Psoas muscle (tissue), 8 donors: Measurements from ENCODE around the gene CFAP46. TPM values are rescaled to one million over a fixed set of nuclear protein-coding genes. Genes with fewer than 3 reads are reported as not detected.

Experiments
- ATAC-seq, 4 donors: fragments of 200-7000 bp; cut with Tn5 transposase; one replicate each; pipeline ENCODE4 v1.9.1; 2020; ENCODE audit warnings: moderate library complexity in 3 of 4, mild to moderate bottlenecking in 2 of 4
- DNase-seq, 2 donors: peaks; one replicate each; pipeline ENCODE4 v3.0.0-alpha.2; 2020
- H3K27ac ChIP-seq: fragments of 200-600 bp; one replicate; pipeline ENCODE4 v1.8.0; 2022
- H3K27me3 ChIP-seq, 3 donors: fragments of 200-600 bp in 1 of 3; one replicate each; pipeline versions ENCODE4 v1.6.1 to v1.8.0; 2013 to 2022; ENCODE audit warnings: low read length in 2 of 3, mild to moderate bottlenecking in 2 of 3, moderate library complexity in 1 of 3; ENCODE audit not compliant: insufficient read depth in 3 of 3
- H3K36me3 ChIP-seq, 2 donors: fragments of 200-600 bp in 1 of 2; one replicate each; pipeline versions ENCODE4 v1.6.1 to v1.8.0; 2013 to 2022; ENCODE audit warnings: low read depth in 1 of 2, mild to moderate bottlenecking in 1 of 2, moderate library complexity in 1 of 2; ENCODE audit not compliant: insufficient read depth in 1 of 2
- H3K4me1 ChIP-seq: fragments of 200-600 bp; one replicate; pipeline ENCODE4 v1.8.0; 2022
- H3K4me3 ChIP-seq: fragments of 200-600 bp; one replicate; pipeline ENCODE4 v1.8.0; 2022; ENCODE audit warnings: mild to moderate bottlenecking
- H3K9me3 ChIP-seq: fragments of 200-600 bp; one replicate; pipeline ENCODE4 v1.8.0; 2022
- WGBS, 3 donors: extraction: QIAGEN DNeasy Blood & Tissue Kit; methylation state at CpG; one replicate each; pipeline versions ENCODE4 v1.1.6 to v1.1.7; 2013; 5-methylcytosine and 5-hydroxymethylcytosine counted together
- intact Hi-C, 2 donors: fragments of 100-400 bp; cut with DNase I; formaldehyde crosslinking; loops; one replicate each; pipeline versions ENCODE4 v1.11.0 to v1.14.2; 2022
- polyA plus RNA-seq, 3 donors: library from polyadenylated mRNA; stranded (reverse); fragments of 200-250 nt; gene quantifications; one replicate each; pipeline ENCODE4 v1.2.3, GENCODE V29; 2013
- total RNA-seq, 4 donors: library from RNA; stranded (reverse); fragmentation: NEBNext Ultra II Directional in 2 of 4; extraction: Animal tissue kit (Norgen Biotek cat#: 25700) in 2 of 4; gene quantifications; one replicate each; pipeline versions ENCODE4 v1.2.1 to v1.2.4, GENCODE V29; 2021 to 2023
- TF ChIP-seq, protein P1 (sequence below): fragments of 200-600 bp; IDR thresholded peaks from one replicate; pipeline ENCODE4 v1.8.0; 2022; ENCODE audit warnings: antibody characterized with exemption
- donor health status: healthy with polysubstance abuse.
- donor health status: DM: no; HTN: no; CAD: no; lungs with moderate emphysema.
- donor health status: Bipolar disorder and iron deficiency.
- donor health status: healthy.
- donor health status: DM: yes; HTN: yes; CAD: no.
- donor health status: DM: no; HTN: no; CAD: no.
- donor health status: DM: no; HTN: no; CAD: no.
- donor health status: DM: yes; HTN: yes; CAD: no.

CFAP46 gene
- total and polyA plus RNA-seq, 7 donors: 3.9 to 25.4 (median 13.8) TPM

GRCh38 chr10:132922872-132923271 is 19.5 kb downstream of the CFAP46 start:
- TF ChIP-seq, protein P1, sequence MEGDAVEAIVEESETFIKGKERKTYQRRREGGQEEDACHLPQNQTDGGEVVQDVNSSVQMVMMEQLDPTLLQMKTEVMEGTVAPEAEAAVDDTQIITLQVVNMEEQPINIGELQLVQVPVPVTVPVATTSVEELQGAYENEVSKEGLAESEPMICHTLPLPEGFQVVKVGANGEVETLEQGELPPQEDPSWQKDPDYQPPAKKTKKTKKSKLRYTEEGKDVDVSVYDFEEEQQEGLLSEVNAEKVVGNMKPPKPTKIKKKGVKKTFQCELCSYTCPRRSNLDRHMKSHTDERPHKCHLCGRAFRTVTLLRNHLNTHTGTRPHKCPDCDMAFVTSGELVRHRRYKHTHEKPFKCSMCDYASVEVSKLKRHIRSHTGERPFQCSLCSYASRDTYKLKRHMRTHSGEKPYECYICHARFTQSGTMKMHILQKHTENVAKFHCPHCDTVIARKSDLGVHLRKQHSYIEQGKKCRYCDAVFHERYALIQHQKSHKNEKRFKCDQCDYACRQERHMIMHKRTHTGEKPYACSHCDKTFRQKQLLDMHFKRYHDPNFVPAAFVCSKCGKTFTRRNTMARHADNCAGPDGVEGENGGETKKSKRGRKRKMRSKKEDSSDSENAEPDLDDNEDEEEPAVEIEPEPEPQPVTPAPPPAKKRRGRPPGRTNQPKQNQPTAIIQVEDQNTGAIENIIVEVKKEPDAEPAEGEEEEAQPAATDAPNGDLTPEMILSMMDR: no peak
- WGBS, 3 donors: 74 to 83% (median 82%) methylated on average over 11 to 17 of the region's 17 CpGs
- H3K36me3 ChIP-seq: no peaks in the 10 kb centered on the region
- intact Hi-C loops: no loop called here
- DNase-seq (no peak), ATAC-seq (no peak)
- H3K4me3 ChIP-seq: no peak overlapping the region
- no peaks in the 10 kb centered on the region for H3K9me3 ChIP-seq
- H3K27ac ChIP-seq: no peak overlapping the region
- no peaks in the 10 kb centered on the region for H3K4me1 ChIP-seq
- peaks cover 0 to 56% (median 14%) of the 10 kb centered on the region in 3 donors for H3K27me3 ChIP-seq

DNA sequence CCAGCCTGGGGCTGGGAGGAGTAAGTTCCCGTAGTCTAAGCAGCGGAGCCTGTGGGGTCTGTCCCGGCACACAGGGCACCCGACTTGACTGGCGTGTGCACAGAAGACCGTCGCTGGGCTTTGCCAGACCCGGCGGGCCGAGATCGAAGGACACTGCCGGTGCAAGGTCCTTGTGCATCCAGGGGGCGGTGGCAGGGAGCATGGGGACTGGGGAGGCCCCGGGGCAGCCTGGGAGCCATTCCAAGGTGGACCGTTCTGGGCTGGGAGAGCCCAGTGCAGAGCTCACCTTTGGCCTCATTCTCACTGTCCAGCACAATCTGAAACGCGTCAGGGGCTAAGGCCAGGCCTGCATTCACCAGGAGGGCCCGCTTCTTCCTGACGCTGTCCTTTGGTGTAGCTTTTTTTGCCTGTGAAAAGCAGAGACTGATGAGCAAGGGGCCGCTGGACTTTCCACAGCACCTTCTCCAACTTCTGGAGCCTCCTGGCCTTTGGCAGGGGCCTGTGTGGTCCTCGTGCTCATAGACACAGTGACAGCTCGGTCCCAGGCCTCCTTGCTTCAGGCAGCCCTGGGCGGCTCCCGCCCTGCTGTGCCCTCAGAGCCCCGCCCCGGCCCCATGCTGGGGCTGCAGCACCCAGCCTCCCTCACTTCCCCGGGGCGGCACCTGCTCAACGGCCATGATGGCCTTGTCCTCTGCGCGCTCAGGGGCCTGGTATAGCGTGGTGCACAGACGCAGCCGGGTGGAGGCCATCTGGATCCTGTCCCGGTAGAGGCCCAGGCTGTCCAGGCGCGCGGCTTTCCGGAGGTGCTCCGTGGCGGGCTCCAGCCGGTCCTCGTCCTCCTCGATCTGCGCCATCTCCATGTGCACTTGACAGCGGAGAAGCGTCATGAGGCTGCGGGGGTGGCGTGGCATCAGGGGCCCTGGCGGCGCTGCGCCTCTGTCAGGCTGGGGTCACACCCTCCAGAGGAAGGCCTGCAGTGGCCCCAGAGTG is 20.3 kb downstream of the CFAP46 start:
- Histone ChIP-seq H3K27ac (no peak overlapping the region), H3K4me1 (no peaks in the 10 kb centered on the region), H3K27me3 (peaks cover 0 to 61% (median 14%) of the 10 kb centered on the region in 3 donors), H3K4me3 (no peak overlapping the region), H3K36me3 (no peaks in the 10 kb centered on the region), H3K9me3 (no peaks in the 10 kb centered on the region)
- WGBS, 3 donors: 86 to 88% (median 87%) methylated on average over 51 to 52 of the region's 52 CpGs
- peak in 1 of 2 donors; percentile 39 for DNase-seq
- intact Hi-C loops: no loop called here
- TF ChIP-seq, protein P1: no peak
- no peak for ATAC-seq

DNA sequence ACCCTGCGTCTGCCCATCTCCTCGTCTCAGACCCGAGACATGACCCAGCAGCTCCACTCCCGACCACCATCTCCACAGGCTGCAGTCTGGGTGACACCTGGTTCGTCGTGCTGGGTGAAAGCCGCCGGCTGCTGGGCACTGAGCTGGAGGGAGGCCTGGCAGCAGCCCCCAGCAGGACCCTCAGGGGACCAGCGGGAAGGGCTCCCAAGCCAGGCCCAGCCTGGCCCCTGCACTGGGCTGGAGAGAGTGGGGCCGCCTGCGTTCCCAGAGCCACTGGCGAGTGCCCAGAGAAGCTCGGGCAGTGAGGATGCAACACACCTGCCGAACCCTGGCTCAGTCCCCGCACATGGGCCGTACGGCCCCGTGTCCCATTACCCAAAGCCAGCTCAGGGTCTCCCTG is 21.3 kb downstream of the CFAP46 start:
- Histone ChIP-seq H3K27ac (no peak overlapping the region), H3K27me3 (peaks cover 0 to 67% (median 19%) of the 10 kb centered on the region in 3 donors), H3K36me3 (no peaks in the 10 kb centered on the region), H3K4me3 (no peak overlapping the region), H3K9me3 (no peaks in the 10 kb centered on the region), H3K4me1 (no peaks in the 10 kb centered on the region)
- TF ChIP-seq, protein P1: no peak
- intact Hi-C loops: no loop called here
- DNase-seq (peak in 1 of 2 donors; percentile 34), ATAC-seq (no peak)
- 63 to 74% (median 65%) methylated on average over 18 of the region's 18 CpGs for WGBS, 3 donors

DNA sequence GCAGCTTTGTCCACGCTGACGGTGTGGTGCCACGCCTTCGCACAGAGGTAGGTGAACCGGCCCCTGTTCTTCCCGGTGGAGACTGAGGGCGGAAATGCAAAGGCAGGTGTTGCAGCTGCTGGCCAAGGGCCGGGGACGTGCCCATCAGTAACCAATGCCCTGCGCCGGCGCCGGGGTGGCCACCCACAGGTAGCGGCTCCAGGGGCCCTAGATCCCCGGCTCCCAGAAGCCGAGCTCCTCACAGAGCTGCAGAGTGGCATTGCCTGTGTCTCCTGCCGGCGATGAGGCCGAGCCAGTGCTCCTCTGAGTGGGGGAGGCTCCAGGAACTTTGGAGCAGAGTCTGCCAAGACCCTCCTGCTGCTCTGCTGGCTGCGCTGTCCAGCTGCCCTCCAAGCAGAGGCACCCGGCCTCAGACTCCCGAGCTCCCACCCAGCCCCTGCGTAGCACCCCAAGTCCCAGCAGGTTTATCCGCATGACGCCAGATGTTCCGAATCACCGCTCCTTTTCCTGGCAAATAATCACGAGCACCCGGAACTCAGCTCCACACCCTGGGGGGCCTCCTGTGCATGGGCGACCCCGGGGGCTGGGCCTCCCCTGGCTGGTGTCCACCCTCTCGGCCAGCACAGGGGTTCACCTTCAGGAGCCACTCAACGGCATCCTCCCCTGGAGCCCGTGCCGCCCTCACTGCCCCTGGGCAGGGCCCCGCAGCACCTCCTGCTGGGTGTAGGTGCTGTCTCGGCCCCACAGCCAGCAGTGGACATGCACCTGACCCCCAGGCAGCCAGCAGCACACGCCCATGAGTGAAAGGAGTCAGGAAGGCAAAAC is 22.1 kb downstream of the CFAP46 start:
- intact Hi-C loops: no loop called here
- WGBS, 3 donors: 77 to 81% (median 78%) methylated on average over 35 to 38 of the region's 38 CpGs

More for the DNA sequence above, 22.1 kb downstream of the CFAP46 start:
- Histone ChIP-seq H3K27me3 (peaks cover 0 to 68% (median 17%) of the 10 kb centered on the region in 3 donors), H3K36me3 (no peaks in the 10 kb centered on the region), H3K27ac (no peak overlapping the region), H3K4me1 (no peaks in the 10 kb centered on the region), H3K4me3 (no peak overlapping the region), H3K9me3 (no peaks in the 10 kb centered on the region)
- peak in 1 of 2 donors; percentile 43 for DNase-seq
- TF ChIP-seq, protein P1: no peak
- no peak for ATAC-seq
